AG08395 (cell line): ENCODE results near the gene ZNF212.

Experiments
- DNase-seq: peaks from one replicate; pipeline ENCODE4 v3.0.0; 2012; ENCODE audit warnings: mixed read lengths, low spot score

ZNF212 gene

DNA sequence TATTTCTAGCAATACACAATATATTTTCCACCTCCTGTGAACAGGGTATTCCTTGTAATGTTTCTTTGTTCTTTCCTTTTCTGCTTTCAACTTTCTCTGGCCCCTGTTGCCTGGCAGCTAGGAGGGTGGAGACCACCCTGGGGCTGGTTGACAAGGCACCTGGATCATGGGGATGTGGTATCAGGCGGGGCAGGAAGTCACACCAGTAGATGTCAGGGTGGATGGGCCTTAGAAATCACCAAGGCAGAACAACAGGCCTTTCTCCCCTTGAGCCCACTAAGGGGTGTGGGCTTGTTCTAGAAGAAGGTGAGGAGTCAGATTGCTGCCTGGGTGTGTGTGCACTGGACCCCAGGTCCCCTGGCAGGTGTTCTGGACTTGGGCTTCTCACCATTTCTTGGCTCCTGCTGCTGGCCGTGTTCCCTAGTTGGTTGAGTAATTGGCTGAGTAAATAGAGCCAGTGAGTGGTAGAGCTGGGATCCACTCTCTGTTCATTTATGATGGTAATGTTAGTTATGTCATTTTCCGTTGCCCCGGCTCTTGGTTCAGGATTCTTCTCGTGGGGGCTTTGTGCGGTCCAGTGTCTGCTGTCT lies 47.5 kb downstream of the ZNF212 start:
- DNase-seq = no peak

DNA sequence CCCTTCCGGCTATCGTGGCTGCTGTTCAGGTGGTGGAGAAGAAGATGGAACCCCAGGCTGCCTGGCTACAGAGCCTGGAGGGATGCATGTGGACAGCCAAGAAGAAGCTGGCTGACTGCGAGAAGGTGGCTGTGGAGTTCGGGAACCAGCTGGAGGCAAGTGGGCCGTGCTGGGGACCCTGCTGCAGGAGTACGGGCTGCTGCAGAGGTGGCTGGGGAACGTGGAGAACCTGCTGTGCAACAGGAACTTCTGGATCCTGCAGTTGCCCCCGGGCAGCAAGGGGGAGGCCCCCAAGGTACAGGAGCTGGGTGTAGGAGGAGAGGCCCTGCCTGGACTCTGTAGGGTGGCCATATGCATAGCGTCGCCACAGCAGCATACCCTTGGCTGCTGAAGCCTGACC lies 48.2 kb downstream of the ZNF212 start:
- no peak for DNase-seq

DNA sequence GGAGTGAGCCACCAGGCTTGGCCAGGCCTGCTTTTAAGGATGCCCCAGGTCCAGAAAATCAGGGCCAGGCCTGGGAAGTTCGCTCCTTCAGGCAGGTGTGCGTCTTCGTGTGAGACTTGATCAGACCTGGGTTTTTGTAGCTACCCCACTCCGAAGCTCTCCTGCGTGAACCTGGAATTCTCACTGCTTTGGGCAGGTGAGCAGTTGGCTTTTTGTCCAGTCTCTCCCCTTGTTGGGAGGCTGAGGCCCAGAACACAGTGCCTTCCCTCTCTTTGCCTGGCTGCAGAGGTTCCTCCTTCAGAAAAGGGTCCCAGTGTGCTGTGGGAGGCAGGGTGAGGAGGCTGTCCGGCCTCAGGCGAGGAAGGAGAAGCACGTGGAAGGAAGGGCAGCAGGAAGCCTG lies 49.8 kb downstream of the ZNF212 start:
- DNase-seq = no peak

DNA sequence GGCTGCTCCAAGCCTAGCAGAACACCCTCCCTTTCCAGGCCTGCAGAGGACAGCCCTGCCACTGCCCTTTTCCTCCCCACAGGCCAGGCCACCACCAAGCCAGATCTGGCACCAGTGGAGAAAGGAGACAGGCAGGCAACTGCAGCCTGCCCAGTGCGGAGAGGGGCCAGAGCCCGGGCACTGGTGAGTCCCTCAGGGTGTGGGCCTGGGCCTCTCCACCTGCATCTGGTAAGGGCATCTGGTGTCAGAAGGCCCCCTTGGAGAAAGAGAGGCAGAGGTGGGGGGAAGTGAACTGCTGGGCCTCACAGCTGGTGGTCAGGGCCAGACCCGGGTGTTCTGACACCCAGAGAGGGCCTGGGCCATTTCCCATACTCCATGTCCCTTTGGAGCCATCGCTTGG lies 50.4 kb downstream of the ZNF212 start:
- no peak for DNase-seq

DNA sequence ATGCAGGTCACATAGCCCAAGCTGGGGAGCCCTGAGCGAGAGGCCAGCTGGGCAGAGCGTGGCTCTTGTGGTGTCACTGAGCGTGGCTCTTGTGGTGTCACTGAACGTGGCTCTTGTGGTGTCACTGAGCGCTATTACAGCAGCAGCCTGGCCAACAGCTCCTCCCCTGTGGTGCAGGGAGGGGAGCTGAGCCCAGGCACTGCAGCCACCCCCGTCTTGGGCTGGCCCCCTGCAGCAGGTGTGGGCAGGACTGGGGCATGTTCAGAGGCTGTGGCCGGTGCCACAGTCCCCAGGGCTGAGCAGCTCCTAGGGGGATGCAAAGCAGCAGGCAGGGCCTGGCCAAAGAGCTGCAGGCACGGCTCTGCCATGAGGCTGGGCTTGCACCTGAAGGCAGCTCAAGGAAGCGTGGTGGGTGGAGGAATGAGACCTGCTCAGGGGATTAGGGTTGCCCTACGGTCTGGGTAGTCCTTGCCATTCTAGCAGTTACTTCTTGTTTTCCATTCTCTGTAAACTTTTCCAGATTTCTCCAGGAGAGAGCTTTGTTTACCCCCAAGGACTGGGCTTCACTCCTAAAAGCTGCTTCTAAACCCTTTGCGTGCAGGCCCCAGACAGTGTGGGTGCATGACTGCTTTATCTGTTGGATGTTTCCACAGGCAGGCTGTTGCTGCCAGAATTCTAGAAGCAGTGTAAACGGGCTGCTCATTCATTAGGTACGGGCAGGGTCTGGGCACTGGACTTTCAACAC lies 51.8 kb downstream of the ZNF212 start:
- DNase-seq = no peak

DNA sequence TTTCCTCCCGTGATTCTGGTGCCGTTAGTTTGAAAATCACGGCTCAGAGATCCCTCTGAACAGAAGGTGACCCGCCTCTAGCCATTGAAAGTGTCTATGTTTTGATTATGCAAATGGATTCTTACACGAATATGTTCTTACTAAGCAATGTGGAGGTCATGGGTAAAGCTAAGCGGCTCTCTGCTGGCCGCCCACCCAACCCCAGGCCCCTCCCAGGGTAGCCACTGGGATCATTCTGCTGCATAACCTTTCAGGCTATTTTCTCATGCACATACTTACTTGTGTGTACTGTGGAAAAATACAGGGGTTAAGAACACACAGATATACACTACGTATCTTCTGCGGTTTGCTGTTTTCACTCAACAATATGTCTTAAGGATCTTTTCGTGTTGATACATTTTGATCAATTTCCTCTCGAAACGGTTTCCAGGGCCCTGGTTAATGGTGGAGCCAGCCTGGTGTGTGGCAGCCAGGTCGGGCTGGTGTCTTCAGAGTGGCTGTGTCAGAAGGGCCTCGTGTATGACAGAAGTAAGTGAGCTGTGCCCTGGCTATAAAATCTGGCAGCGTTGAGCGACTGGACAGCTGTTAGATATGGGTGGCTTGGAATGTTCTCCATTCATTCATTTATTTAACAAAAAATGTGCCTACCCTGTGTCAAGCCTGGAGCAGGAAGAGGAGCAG lies 52.5 kb downstream of the ZNF212 start:
- no peak for DNase-seq

DNA sequence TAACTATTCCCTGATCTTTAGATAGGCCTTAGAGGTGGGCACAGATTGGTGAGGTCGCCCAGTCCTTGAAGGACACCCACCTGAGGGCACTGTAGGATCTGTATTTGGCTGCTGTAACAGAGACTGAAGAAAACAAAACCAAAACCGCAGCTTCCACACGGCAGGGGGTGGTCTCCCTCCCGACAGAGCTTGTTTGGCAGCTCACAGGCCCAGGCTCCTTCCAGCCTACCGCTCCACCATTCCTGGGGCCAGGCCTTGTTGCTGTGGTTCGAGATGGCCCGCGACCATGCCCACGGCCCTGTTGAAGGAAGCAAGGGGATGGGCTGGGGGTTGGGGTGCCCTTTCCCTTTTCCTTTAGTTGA lies 53.0 kb downstream of the ZNF212 start:
- no peak for DNase-seq

DNA sequence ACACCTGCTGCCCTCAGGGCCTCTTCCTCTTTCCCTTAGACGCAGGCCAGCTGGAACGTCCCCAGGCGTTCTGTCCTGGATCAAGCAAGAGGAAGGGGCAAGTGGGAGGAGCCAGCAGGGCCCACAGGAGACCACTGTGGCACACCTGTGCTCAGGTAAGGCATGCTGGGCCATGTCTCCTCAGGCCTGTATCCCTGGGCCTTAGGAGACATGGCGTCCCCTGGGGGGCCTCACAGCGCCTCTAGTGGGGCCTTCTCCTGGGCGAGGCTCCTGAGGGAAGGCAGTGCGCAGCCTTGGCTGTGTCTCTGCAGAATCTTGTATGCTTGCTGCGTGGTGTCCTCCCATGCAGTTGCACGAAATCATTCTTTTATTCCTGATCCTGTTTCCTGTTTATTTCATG lies 53.9 kb downstream of the ZNF212 start:
- no peak for DNase-seq

DNA sequence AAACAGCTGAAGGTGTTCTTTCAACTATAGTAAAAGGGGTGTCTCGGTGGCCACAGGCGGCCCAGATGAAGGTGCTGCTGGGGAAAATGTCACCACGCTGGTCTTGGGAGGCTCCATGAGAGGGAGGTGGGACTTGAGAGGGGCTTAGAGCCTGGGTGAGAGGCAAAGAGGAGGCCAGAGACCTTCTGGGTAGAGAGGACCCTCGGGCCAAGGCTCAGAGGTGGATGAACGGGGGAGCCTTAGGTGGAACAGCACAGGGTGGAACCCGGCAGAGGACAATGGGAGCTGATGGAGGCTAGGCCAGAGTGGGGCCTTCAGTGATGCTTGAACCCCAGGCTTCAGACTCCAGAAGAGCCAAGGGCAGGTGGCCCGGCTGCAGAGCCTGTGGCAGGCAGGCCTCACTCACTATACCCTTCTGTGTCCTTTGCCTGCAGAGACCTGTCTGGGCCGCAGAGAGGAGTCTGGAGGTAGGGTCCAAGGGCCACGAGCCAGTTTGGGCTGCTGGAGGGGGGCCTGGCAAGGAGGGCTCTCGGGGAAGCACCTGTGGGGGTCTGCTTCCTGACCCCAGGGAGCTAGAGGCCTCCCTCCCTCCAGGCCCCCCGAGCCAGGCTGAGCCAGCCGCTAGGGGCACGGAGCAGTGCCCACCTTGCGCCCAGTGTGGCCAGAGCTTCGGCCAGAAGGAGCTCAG lies 54.6 kb downstream of the ZNF212 start:
- DNase-seq = no peak

DNA sequence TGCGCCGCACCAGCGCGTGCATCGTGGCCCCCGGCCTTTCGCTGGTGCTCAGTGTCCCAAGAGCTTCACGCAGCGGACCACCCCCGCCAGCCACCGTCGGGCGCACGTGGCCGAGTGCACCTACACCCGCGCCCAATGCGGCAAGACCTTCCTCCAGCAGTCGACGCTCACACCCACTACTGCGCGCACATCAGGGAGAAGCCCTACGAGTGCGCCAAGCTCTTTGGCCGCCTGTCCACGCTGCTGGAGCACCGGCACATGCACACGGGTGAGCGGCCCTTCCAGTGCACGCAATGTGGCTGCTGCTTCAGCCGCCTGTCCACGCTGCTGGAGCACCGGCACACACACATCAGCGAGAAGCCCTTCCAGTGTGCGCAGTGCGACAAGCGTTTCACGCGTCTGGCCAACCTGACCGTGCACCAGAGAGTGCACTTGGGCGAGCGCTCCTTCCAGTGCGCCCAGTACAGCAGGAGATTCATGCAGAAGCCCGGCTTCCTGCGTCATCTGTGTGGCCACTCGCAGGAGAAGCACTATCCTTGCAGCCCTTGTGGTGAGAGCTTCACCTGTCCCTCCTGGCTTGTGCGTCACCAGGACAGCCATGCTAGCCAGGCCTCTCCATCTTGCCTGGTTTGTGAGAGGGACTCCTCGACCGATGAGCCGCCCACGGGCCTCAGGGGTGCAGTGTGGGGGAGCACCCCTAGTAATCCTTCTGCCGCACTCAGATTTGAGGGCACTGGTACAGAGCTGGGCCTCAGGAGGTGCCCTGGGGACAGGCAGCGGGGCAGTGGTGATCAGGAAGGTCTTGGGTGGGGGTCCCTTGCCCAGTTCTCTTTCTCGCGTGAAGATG lies 55.4 kb downstream of the ZNF212 start:
- no peak for DNase-seq

DNA sequence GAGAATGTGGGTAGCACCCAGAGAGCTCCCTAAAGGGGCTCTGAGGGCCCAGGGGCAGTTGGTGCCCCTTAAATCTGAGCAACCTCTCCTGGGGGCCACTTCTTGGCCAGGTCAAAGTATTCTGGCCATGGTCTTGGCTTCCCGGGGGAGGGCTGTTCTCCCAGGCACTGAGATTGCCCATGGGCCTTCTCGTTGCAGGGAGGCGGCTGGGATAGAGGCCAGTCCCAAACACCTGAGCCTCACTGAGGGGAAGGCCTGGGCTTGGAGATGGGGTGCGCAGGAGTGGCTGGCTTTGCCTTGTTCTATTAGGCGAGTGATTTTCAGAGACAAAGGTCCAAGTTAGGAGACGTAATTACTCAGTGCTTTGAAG lies 56.0 kb downstream of the ZNF212 start:
- DNase-seq = no peak

DNA sequence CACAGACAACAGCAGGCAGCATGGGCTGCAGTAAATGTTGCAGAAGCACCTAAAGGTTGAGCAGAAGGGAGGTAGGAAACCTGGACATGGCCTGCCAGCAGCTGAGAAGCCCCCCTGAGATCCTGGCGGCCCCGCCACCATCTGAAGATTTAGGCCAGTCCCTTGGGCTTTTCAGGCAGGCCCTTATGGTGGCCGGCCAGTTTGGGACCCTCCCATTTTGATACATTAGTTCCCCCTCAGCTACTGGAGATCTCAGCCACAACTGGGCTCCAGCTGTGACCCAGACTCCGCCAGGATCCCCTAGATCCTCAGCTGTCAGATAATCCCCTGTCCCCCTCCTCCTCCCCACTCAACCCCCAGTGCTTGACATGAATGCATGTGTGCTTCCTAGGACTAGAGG lies 56.9 kb downstream of the ZNF212 start:
- DNase-seq = no peak

DNA sequence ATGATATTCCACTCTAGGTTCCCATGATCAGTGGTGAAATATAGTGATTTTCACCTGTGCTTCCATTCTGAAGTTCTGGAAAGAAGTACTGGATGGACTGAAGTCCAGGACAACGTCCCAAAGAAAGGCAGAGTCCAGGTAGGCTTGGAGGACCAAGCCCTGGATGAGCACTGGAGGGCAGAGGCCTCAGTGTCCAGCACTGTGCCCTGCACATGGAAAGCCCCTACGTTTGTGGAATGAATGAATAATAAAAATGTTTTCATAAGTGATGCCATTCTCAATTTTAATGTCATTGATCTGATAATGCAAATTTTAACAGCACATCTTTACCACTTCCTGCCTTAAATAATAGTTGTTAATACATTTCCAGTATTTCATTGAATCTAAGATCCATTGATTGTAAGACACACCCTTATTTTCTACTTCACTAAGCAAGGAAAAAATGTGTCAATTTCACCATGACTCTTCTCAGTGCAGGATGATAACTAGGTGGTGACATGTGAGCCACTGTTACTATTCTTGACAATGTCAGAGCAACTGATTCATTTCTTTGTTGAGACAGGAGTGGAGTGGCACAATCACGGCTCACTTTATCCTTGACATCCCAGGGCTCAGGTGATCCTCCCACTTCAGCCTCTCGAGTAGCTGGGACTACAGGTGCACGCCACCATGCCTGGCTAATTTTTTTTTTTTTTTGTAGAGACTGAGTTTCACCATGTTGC lies 57.7 kb downstream of the ZNF212 start:
- DNase-seq = no peak

DNA sequence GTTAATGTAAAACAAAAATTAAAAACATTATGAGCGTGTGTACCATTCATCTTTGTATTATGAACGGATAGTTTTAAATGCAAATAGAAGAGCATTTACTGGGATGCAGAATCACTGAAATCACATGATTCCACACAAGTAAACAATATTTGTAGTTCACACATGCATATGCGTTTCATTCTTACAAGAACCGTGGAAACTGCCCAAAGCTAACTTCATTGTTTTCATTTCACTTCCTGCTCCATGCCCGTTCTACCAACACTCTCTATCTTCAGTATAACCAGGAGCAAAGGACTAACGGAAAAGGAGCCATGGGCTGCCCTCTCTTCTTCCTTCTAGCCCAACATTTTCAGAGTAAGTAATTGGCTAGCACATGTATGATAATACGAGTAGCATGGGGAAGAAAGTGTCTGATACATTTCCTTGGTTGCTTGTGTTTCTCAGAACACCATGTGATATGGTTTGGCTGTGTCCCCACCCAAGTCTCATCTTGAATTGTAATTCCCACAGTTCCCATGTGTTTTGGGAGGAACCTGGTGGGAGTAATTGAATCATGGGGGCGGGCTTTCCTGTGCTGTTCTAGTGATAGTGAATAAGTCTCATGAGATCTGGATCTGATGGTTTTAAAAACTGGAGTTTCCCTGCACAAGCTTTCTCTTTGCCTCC lies 61.3 kb downstream of the ZNF212 start:
- no peak for DNase-seq

DNA sequence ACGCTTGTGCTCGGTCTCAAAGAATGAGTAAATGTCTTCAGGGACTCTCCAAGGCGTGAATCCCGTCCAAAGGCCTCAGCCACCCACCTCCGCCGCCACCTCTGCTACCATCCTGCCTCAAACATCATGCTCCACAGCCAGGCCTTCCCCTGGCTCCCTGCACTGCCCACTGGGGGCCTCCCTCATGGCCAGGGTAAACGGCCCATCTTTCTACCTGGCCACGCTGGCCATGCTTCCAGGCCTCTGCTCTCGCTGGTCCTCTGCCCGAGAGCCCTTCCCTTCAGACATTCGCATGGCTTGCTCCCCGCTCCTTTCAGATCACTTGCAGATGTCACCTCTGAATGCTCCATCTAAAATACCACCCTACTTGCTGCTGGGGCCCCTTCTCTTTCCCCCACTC lies 62.8 kb downstream of the ZNF212 start:
- DNase-seq = no peak

DNA sequence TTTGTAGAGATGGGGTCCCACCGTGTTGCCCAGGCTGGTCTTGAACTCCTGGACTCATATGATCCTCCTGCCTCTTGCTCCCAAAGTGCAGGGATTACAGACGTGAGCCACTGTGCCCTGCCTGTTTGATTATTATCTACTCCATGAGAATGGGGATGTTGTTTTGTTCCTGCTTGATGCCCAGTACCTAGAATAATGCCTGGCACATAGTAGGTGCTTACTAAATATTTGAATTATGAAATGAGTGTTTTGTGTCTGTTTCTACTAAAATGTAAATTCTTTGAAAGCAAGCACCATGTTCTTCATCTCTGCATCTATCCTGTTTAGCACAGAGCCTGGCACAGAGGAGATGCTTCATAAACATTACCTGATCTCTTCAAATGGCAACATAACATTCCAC lies 63.4 kb downstream of the ZNF212 start:
- DNase-seq = no peak

DNA sequence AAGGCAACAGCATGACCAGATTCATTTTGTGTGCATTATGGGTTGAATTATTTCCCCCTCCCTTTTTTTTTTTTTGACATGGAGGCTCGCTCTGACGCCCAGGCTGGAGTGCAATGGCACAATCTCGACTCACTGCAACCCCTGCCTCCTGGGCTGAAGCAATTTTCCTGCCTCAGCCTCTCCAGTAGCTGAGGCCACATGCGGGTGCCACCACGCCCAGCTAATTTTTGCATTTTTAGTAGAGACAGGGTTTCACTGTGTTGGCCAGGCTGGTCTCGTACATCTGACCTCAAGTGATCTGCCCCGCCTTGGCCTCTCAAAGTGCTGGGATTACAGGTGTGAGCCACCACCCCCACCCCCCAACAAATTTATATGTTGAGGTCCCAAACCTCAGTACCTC lies 64.6 kb downstream of the ZNF212 start:
- no peak for DNase-seq
